Measurements from ENCODE around the gene CANT1.

The CANT1 gene

GRCh38 chr17:79009397-79010303 lies at the start of gene CANT1:
TSS of gene CANT1 (minus strand) at chr17:79009764. CDS start at chr17:78997622, 12,142 bp downstream.
- Mint-ChIP-seq H3K27ac (peak within 1 kb of the TSS; percentile 88), H3K4me3 (peak within 1 kb of the TSS; percentile 96), H3K9me3 (peaks cover 2% of the 10 kb centered on the region), H3K27me3 (peaks cover 4% of the 10 kb centered on the region), H3K36me3 (peaks cover 2% of the 10 kb centered on the region), H3K4me1 (peaks cover 28% of the 10 kb centered on the region)
- peak; percentile 99 for ATAC-seq (ENCODE audit: low read depth)
- DNase-seq (ENCODE audit: low spot score in 2 of 2) = peak; percentile 79 to 82

- Mint-ChIP-seq H3K36me3 (peaks cover 4% of the 10 kb centered on the region), H3K4me1 (no peaks in the 10 kb centered on the region), H3K9me3 (peaks cover 9% of the 10 kb centered on the region), H3K27ac (no peak overlapping the region), H3K4me3 (no peak overlapping the region), H3K27me3 (peaks cover 13% of the 10 kb centered on the region)
- ATAC-seq (ENCODE audit: low read depth) = no peak
- DNase-seq (ENCODE audit: low spot score in 2 of 2) = no peak
These were observed 48.3 kb upstream of the CANT1 start for GRCh38 chr17:79057737-79058385.

GRCh38 chr17:79055197-79055596 lies 45.6 kb upstream of the CANT1 start:
- H3K27ac Mint-ChIP-seq = no peak overlapping the region
- no peak for DNase-seq (ENCODE audit: low spot score in 2 of 2)
- H3K4me3 Mint-ChIP-seq = no peak overlapping the region
- ATAC-seq (ENCODE audit: low read depth) = no peak
- H3K9me3 Mint-ChIP-seq = peaks cover 9% of the 10 kb centered on the region
- peaks cover 21% of the 10 kb centered on the region for H3K27me3 Mint-ChIP-seq
- H3K36me3 Mint-ChIP-seq = peaks cover 4% of the 10 kb centered on the region
- no peaks in the 10 kb centered on the region for H3K4me1 Mint-ChIP-seq

- DNase-seq (ENCODE audit: low spot score in 2 of 2) (no peak), ATAC-seq (ENCODE audit: low read depth) (no peak)
- no peak overlapping the region for H3K27ac Mint-ChIP-seq
- peaks cover 4% of the 10 kb centered on the region for H3K36me3 Mint-ChIP-seq
- H3K4me1 Mint-ChIP-seq = no peaks in the 10 kb centered on the region
- peaks cover 9% of the 10 kb centered on the region for H3K9me3 Mint-ChIP-seq
- no peak overlapping the region for H3K4me3 Mint-ChIP-seq
- H3K27me3 Mint-ChIP-seq = peaks cover 23% of the 10 kb centered on the region
These were observed 44.8 kb upstream of the CANT1 start for GRCh38 chr17:79054200-79054960.

DNA sequence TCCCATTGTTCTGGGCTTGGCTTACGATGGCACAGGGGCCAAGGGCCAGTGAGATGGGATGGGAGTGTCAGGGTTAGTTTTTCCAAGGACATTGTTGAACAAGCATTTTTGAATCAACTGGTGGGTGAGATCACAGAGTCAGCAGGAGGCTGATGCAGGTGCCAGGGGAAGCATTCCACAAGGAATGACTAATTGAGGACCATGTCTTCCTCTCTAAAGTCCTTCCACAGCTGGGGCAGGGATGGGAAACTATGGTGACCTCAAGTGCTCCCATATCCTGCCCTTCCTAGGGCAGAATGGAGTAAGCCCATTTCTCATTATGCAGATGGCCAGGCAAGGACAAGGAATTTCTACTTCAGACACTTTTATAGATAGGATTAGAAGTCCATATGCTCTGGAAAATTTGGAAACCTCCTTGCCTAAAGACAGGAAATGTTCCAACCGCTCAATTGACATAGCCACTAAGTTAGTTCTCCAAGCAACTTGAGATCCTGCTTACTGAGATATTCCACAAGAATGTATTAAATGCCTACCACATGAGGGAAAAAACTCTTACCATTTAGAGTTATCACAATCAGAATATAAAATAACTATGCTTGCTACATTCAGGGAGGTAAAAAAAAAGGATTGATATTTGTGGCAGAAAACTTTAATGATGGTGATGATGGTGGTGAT lies 43.8 kb upstream of the CANT1 start:
- Mint-ChIP-seq H3K27ac (no peak overlapping the region), H3K4me1 (no peaks in the 10 kb centered on the region), H3K9me3 (peaks cover 9% of the 10 kb centered on the region), H3K27me3 (peaks cover 23% of the 10 kb centered on the region), H3K36me3 (peaks cover 4% of the 10 kb centered on the region), H3K4me3 (no peak overlapping the region)
- no peak for ATAC-seq (ENCODE audit: low read depth)
- DNase-seq (ENCODE audit: low spot score in 2 of 2) = no peak

- H3K9me3 Mint-ChIP-seq = peaks cover 5% of the 10 kb centered on the region
- no peak for DNase-seq (ENCODE audit: low spot score in 2 of 2)
- H3K27me3 Mint-ChIP-seq = peaks cover 18% of the 10 kb centered on the region
- H3K36me3 Mint-ChIP-seq = peaks cover 2% of the 10 kb centered on the region
- H3K27ac Mint-ChIP-seq = no peak overlapping the region
- no peak for ATAC-seq (ENCODE audit: low read depth)
- no peak overlapping the region for H3K4me3 Mint-ChIP-seq
- no peaks in the 10 kb centered on the region for H3K4me1 Mint-ChIP-seq
These were observed 42.6 kb upstream of the CANT1 start for GRCh38 chr17:79052131-79052530.

DNA sequence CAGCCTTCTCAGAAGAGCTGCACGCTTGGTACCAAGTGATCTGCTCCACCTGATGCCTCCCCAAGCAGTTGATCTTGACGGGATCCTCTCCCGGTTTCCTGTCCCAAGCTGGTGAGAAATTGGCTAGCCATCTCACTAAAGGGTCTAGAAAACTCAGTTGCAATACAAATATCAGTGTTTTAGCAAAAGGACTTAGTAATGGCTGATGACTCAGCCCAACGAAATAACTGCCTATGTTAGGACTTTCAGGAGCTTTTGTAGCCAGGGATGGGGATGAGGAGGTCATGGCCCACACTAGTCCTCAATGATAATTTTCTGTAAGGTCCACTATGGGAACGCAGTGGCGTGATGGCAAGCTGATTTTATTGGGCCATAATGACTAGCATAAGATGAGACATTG lies 41.7 kb upstream of the CANT1 start:
- ATAC-seq (ENCODE audit: low read depth) (no peak), DNase-seq (ENCODE audit: low spot score in 2 of 2) (no peak)
- Mint-ChIP-seq H3K9me3 (peaks cover 5% of the 10 kb centered on the region), H3K27me3 (peaks cover 17% of the 10 kb centered on the region), H3K4me3 (no peak overlapping the region), H3K36me3 (peaks cover 2% of the 10 kb centered on the region), H3K27ac (no peak overlapping the region), H3K4me1 (no peaks in the 10 kb centered on the region)

DNA sequence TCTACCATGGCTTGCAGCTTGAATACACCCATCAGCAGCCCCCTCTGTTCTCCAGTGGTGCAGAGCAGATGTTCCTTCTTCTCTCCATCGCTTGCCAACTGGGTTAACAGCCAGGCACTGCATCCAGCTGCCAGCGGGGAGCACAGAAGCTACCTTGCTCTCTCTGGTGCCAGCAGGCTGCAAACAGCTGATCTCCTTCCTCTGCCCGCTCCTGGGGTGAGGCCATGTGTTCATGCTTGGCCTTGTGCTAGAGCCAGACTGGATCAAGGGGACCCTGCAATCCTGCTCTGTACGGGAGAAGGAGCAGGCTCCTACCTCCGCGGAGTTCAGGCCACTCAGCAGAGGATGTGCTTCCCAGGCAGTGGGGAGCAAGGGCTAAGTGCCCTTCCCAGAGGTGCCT lies 41.0 kb upstream of the CANT1 start:
- Mint-ChIP-seq H3K27ac (no peak overlapping the region), H3K36me3 (peaks cover 2% of the 10 kb centered on the region), H3K9me3 (peaks cover 5% of the 10 kb centered on the region), H3K27me3 (peaks cover 21% of the 10 kb centered on the region), H3K4me3 (no peak overlapping the region), H3K4me1 (peaks cover 2% of the 10 kb centered on the region)
- ATAC-seq (ENCODE audit: low read depth) (no peak), DNase-seq (ENCODE audit: low spot score in 2 of 2) (no peak)

- DNase-seq (ENCODE audit: low spot score in 2 of 2) (no peak), ATAC-seq (ENCODE audit: low read depth) (no peak)
- Mint-ChIP-seq H3K27me3 (peaks cover 27% of the 10 kb centered on the region), H3K36me3 (peaks cover 2% of the 10 kb centered on the region), H3K4me3 (no peak overlapping the region), H3K9me3 (peaks cover 5% of the 10 kb centered on the region), H3K27ac (no peak overlapping the region), H3K4me1 (peaks cover 9% of the 10 kb centered on the region)
These were observed 40.3 kb upstream of the CANT1 start for GRCh38 chr17:79049821-79050220.

- Mint-ChIP-seq H3K27me3 (peaks cover 31% of the 10 kb centered on the region), H3K4me1 (peaks cover 9% of the 10 kb centered on the region), H3K36me3 (peaks cover 2% of the 10 kb centered on the region), H3K4me3 (no peak overlapping the region), H3K27ac (no peak overlapping the region), H3K9me3 (peaks cover 2% of the 10 kb centered on the region)
- ATAC-seq (ENCODE audit: low read depth) (no peak), DNase-seq (ENCODE audit: low spot score in 2 of 2) (no peak)
These were observed 39.5 kb upstream of the CANT1 start for GRCh38 chr17:79048826-79049755.

- peaks cover 33% of the 10 kb centered on the region for H3K27me3 Mint-ChIP-seq
- H3K36me3 Mint-ChIP-seq = no peaks in the 10 kb centered on the region
- DNase-seq (ENCODE audit: low spot score in 2 of 2) (no peak), ATAC-seq (ENCODE audit: low read depth) (no peak)
- peaks cover 10% of the 10 kb centered on the region for H3K4me1 Mint-ChIP-seq
- H3K27ac Mint-ChIP-seq = no peak overlapping the region
- H3K9me3 Mint-ChIP-seq = no peaks in the 10 kb centered on the region
- no peak overlapping the region for H3K4me3 Mint-ChIP-seq
These were observed 38.6 kb upstream of the CANT1 start for GRCh38 chr17:79047923-79048825.

DNA sequence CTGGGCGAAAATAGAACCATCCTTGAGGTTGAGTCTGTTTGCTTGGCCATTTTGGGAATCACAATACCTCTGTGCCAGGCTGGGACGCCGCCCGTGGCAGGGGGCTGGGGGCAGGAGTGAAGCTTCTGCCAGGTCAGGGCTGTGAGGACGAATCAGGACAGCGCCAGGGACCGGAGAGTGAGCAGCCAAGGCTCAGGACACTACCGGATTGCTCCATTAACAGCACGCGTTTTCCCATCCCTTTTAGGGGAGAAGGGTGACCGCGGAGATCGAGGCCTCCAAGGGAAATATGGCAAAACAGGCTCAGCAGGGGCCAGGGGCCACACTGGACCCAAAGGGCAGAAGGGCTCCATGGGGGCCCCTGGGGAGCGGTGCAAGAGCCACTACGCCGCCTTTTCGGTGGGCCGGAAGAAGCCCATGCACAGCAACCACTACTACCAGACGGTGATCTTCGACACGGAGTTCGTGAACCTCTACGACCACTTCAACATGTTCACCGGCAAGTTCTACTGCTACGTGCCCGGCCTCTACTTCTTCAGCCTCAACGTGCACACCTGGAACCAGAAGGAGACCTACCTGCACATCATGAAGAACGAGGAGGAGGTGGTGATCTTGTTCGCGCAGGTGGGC lies 37.8 kb upstream of the CANT1 start:
- Mint-ChIP-seq H3K27ac (no peak overlapping the region), H3K36me3 (no peaks in the 10 kb centered on the region), H3K4me3 (no peak overlapping the region), H3K4me1 (peaks cover 13% of the 10 kb centered on the region), H3K27me3 (peaks cover 37% of the 10 kb centered on the region), H3K9me3 (no peaks in the 10 kb centered on the region)
- DNase-seq (ENCODE audit: low spot score in 2 of 2) = no peak
- no peak for ATAC-seq (ENCODE audit: low read depth)

Data from memory B cell (primary cell).